Umbilical cord (tissue), 2 donors: ENCODE results near the gene SPHK1. TPM values are rescaled to one million over a fixed set of nuclear protein-coding genes. Genes with fewer than 3 reads are reported as not detected.

ENCODE experiments used
- DNase-seq: peaks from one replicate; pipeline ENCODE4 v3.0.0-alpha.2; 2015; ENCODE audit warnings: low spot score
- total RNA-seq: library from RNA; depleted of rRNA; stranded (reverse); fragments of >200 nt; gene quantifications from one replicate; pipeline ENCODE4 v1.2.3, GENCODE V29; 2014; ENCODE audit warnings: low replicate concordance; ENCODE audit not compliant: insufficient read depth

The SPHK1 gene
- total RNA-seq, 1 donor from 2014 or later: 2.9 TPM

GRCh38 chr17:76407509-76407908 is 23.1 kb downstream of the SPHK1 start:
- DNase-seq: no peak

GRCh38 chr17:76408037-76408849 is 23.8 kb downstream of the SPHK1 start:
- no peak for DNase-seq

- DNase-seq: no peak
Measured at GRCh38 chr17:76410328-76410965, 26.0 kb downstream of the SPHK1 start.

- no peak for DNase-seq
Measured at GRCh38 chr17:76411247-76411646, 26.8 kb downstream of the SPHK1 start.

GRCh38 chr17:76414334-76415295 is 30.2 kb downstream of the SPHK1 start:
- peak; percentile 83 for DNase-seq

GRCh38 chr17:76415786-76416185 is 31.4 kb downstream of the SPHK1 start:
- DNase-seq: no peak

- no peak for DNase-seq
Measured at GRCh38 chr17:76416457-76416856, 32.0 kb downstream of the SPHK1 start.

GRCh38 chr17:76416899-76417298 is 32.5 kb downstream of the SPHK1 start:
- DNase-seq: no peak

GRCh38 chr17:76417499-76418143 is 33.2 kb downstream of the SPHK1 start:
- no peak for DNase-seq

- DNase-seq: no peak
Measured at GRCh38 chr17:76419576-76420260, 35.3 kb downstream of the SPHK1 start.

- DNase-seq: no peak
Measured at GRCh38 chr17:76420356-76421043, 36.1 kb downstream of the SPHK1 start.

- peak; percentile 33 for DNase-seq
Measured at GRCh38 chr17:76421044-76421407, 36.6 kb downstream of the SPHK1 start.

GRCh38 chr17:76422406-76422805 is 38.0 kb downstream of the SPHK1 start:
- no peak for DNase-seq

GRCh38 chr17:76422860-76423259 is 38.5 kb downstream of the SPHK1 start:
- no peak for DNase-seq

- DNase-seq: no peak
Measured at GRCh38 chr17:76426853-76427252, 42.4 kb downstream of the SPHK1 start.

- DNase-seq: no peak
Measured at GRCh38 chr17:76427501-76428231, 43.3 kb downstream of the SPHK1 start.

- no peak for DNase-seq
Measured at GRCh38 chr17:76428511-76428910, 44.1 kb downstream of the SPHK1 start.

- DNase-seq: no peak
Measured at GRCh38 chr17:76431509-76431908, 47.1 kb downstream of the SPHK1 start.

- DNase-seq: no peak
Measured at GRCh38 chr17:76432004-76432403, 47.6 kb downstream of the SPHK1 start.
